Left cardiac atrium (tissue), 4 donors: ENCODE data around the gene USP1. TPM values are rescaled to one million over a fixed set of nuclear protein-coding genes. Genes with fewer than 3 reads are reported as not detected.
A peak's percentile ranks its signal among the peaks of the same experiment; 100 is the strongest.

Source experiments
- ATAC-seq, 2 donors: fragments of 200-7000 bp; cut with Tn5 transposase; one replicate each; pipeline ENCODE4 v1.9.1; 2020; ENCODE audit warnings: mild to moderate bottlenecking in 2 of 2, moderate library complexity in 2 of 2
- DNase-seq: peaks from one replicate; pipeline ENCODE4 v3.0.0-alpha.2; 2020
- intact Hi-C, 2 donors: fragments of 100-400 bp; cut with DNase I; formaldehyde crosslinking; loops; one replicate each; pipeline versions ENCODE4 v1.14.1 to v1.15.1; 2022 to 2023
- total RNA-seq, 2 donors: library from RNA; stranded (reverse); fragmentation: NEBNext Ultra II Directional; extraction: Animal tissue kit (Norgen Biotek cat#: 25700); gene quantifications; one replicate each; pipeline ENCODE4 v1.2.1, GENCODE V29; 2021
- donor health status: DM: no; HTN: yes; CAD: no.
- donor health status: DM: no; HTN: yes; CAD: no; lungs with severe emphysema.
- donor health status: DM: yes; HTN: yes; CAD: no.
- donor health status: Dilated cardiomyopathy.

The USP1 gene
- total RNA-seq, 2 donors from 2014 or later: 15.2 to 15.5 TPM

DNA sequence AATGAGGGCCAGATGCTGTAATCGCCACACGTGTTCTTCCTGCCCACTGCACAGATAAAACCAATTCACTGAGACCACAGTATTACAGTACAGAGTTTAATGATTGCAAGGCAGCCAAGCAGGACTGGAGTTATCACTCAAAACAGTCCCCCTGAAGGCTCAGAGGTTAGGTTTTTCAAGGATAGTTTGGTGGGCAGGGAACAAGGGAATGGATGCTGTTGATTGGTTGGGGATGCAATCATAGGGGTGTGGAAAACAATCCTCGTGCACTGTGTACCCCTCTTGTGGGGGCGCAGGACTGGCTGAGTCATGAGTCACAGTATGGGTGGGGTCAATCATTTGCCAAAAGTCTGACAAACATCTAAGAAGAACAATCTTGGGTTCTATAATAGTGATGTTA lies 12.4 kb upstream of the USP1 start:
- DNase-seq (no peak), ATAC-seq (no peak)
- intact Hi-C loops: no loop called here

GRCh38 chr1:62425041-62425440 lies 11.8 kb upstream of the USP1 start:
- DNase-seq (no peak), ATAC-seq (no peak)
- intact Hi-C loops: no loop called here

GRCh38 chr1:62426237-62426636 lies 10.6 kb upstream of the USP1 start:
- ATAC-seq (no peak), DNase-seq (no peak)
- intact Hi-C loops: no loop called here

DNA sequence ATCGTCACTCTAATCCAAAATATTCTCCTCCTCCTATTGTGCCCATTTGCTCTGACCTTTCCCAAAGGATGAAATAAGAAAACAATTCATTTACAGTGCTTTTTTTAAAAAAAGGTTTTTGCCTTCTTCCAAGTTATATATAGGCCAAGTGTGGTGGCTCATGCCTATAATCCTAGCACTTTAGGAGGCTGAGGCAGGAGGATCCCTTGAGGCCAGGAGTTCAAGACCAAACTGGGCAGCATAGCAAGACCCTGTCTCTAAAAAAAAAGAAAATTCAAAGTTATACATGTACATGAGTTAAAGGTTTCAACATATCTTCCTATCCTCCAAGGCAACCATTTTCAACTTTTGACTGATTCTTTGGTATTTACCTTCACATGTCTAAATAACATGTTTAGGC lies 10.1 kb upstream of the USP1 start:
- no peak for ATAC-seq
- intact Hi-C loops: no loop called here
- no peak for DNase-seq

GRCh38 chr1:62428351-62428750 lies 8.5 kb upstream of the USP1 start:
- ATAC-seq: no peak
- intact Hi-C loops: no loop called here
- no peak for DNase-seq

DNA sequence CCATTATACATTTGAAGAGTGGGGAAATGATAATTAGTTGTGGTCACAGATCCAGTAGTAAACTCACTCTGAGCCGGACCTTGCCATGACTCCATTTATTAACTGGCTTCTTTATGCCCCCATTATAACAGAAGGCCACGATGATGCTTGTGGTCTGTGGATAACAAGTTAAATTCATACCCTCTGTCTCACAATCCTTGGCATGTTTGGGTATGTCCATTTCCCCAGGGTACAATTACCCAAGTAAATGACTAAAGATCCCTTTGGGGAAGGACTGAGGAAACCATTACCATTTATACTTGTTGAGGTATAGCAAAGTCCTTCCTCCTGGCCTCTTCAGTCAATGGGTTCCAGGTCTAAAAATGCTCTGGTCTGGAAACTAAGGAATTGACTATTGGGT lies 7.3 kb upstream of the USP1 start:
- intact Hi-C loops: no loop called here
- ATAC-seq (no peak), DNase-seq (no peak)

DNA sequence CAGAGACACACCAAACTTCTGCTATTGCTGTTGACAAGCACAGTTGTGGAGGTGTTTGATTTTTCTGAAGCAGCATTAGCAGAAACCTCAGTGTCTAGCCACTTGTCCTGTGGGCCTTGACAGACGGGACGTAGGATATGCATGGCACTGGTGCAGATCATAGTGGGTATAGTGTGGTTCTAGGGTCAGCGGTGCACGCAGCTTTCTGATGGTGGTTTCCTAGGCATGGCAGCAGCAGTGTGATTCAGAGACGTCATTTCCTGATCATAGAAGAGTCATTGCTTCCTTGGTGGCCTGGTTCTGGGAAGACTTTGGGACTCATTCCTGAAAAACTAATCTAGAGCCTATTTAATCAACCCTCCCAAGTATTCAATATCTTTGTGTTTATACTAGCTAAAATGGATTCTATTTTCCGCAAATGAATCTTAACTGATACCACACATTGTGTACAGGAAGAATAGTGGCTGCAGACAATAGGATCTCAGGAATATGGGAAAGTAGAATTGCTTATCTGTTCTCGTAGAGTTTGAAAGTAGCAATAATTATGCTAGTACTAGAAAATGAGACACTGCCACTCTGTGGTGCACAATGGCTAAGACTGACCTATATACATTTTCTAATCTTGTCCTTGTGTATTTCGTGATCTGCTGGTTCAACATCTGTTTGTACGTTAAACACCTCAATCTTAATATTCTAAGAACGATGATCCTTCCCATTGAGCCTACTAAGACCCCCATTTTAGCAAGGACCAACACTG lies 2.8 kb upstream of the USP1 start:
- DNase-seq: no peak
- intact Hi-C loops: no loop called here
- no peak for ATAC-seq

- intact Hi-C loops: no loop called here
- ATAC-seq (no peak), DNase-seq (no peak)
These were observed 2.2 kb upstream of the USP1 start for GRCh38 chr1:62434618-62435001.

DNA sequence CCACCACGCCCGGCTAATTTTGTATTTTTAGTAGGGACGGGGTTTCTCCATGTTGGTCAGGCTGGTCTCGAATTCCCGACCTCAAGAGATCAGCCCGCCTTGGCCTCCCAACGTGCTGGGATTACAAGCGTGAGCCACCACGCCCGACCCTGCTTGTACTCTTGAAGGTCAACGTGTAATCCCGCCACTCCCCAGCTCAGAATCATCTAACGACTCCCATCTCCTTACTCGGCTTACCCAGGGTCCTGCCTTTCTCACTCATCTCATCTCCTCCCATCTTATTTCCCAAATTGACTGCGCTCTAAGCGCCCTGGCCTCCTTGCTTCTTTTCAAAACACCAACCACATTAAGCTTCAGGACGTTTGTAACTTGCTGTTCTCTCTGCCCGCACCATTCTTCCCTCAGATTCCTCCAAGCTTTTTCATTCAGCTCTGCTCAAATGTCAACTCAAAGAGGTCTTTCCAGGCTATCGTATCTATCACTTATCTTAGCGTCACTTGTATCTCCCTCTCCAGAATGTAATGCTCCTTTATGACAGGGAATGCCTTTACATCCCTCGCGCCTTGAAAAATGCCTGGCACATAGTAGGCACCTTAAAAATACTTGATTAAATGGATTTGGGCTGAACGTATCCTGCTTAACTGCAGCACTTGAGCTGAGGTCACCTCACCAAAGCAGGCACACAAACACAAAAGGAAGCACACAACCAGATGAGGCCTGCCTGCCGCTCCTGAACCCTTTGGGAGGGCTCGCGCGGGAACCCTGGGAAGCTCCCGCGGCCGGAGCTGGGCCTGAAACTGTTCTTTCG lies 1.4 kb upstream of the USP1 start:
- intact Hi-C loops: no loop called here
- peak; percentile 35 for DNase-seq
- ATAC-seq: peak; percentile 7 to 37

GRCh38 chr1:62436039-62436465 lies 797 bp upstream of the USP1 start:
- intact Hi-C loops: no loop called here
- DNase-seq: peak; percentile 97
- peak; percentile 89 to 92 for ATAC-seq

DNA sequence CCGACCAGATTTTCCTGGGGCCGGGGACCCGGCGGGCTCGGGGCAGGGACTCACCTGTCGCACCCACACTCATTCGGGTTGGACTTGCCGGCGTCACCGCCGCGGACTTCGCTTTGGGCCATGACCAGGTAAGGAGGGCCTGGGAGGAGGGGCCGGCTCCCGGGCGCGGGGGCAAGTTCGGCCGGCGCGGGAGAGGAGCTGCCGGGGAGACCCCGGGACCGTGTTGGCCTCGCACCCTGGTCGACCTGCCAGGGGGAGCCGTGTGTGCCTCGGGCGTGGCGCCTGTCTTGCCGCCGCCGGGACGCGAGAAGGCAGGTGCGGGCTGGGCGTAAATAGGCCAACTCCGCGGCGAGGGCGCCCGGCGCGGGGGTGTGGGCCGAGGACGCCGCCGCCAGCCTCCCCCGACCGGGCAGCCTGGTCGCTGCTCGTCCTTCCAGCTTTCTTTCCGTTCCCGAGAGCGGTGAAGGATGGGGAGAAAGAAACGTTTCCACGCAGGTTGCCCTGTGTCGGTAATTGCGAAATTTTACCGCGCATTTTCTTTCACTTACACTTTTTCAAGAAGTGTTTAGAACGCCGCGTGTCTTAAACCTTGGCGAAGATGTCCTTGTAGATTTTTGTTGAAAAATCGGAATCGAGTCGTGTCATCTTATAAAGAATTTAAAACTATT lies 558 bp downstream of the USP1 start:
- ATAC-seq: peak; percentile 3 to 8

DNA sequence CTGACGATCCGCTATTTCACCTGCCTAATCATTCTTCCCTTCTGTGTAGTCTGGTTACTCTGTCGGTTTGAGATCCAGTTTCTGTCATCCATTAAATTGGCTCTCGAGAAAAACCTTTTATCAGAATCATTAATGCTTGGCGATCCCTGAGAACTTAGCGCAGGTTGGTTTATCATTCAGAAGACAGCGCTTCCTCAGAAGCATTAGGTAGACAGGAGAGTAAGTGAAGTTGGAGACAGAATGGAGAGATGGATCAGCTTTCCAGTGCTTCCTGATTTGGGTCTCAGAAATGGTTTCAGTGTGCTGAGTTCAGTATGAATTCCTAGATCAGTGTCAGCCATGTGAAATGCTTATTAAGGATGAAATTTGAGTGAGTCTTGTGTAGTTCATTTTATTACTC lies 1.3 kb downstream of the USP1 start:
- DNase-seq (no peak), ATAC-seq (no peak)
- intact Hi-C loops: no loop called here

More for the DNA sequence above, 558 bp downstream of the USP1 start:
- intact Hi-C loops: no loop called here
- no peak for DNase-seq

DNA sequence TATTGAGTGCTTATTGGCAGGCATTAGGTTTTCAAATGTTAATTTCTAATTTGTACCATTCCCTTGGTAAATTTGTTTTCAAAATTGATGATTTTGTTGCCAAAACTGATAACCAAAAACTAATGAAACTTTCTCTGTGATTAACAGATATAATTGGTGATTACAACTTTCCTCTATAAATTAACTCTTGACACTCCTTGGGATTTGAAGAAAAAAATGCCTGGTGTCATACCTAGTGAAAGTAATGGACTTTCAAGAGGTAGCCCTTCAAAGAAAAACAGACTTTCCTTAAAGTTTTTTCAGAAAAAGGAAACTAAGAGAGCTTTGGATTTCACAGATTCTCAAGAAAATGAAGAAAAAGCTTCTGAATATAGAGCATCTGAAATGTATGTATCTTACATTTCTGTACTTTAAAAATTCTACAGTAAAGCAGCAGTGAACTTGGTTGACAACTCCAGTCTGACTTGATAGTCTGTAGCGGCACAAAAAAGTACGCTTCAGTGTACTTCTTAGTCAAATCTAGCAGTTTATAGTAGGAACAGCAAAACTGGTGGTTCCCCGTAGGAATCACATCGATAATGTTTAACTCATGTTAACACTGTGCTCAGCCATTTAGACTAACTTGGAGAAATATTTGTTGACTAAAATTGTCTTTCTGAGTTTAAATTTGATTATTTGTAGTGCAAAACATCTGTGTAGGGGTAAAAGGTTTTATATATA lies 3.0 kb downstream of the USP1 start:
- intact Hi-C loops: no loop called here
- ATAC-seq: no peak
- DNase-seq: no peak

DNA sequence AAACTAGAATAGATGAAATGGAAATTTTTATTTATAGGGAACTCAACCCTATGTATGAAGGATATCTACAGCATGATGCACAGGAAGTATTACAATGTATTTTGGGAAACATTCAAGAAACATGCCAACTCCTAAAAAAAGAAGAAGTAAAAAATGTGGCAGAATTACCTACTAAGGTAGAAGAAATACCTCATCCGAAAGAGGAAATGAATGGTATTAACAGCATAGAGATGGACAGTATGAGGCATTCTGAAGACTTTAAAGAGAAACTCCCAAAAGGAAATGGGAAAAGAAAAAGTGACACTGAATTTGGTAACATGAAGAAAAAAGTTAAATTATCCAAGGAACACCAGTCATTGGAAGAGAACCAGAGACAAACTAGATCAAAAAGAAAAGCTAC lies 7.9 kb downstream of the USP1 start:
- intact Hi-C loops: no loop called here
- DNase-seq (no peak), ATAC-seq (no peak)

GRCh38 chr1:62448221-62448933 lies 11.5 kb downstream of the USP1 start:
- DNase-seq (no peak), ATAC-seq (no peak)
- intact Hi-C loops: no loop called here

- DNase-seq (no peak), ATAC-seq (no peak)
- intact Hi-C loops: no loop called here
These were observed 13.5 kb downstream of the USP1 start for GRCh38 chr1:62450301-62450700.

DNA sequence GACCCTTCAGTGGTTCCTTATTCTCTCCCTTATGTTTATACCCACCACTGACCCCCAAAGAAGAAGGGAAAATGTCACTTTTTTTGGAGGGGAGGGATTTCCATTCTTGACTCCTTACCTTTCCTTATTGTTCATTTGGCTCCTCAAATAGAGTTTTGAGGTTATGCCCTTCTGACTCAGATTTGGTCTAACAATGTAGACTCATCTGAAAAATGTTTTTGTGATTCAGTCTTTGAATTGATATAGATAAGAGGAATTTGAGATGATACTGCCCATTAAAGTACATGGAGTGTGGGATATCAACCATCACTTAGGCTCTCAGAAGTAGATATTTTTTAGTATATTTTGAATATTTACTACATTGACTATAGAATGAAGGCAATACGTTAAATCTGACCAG lies 16.1 kb downstream of the USP1 start:
- ATAC-seq (no peak), DNase-seq (no peak)
- intact Hi-C loops: no loop called here

- DNase-seq (no peak), ATAC-seq (no peak)
- intact Hi-C loops: no loop called here
These were observed 21.1 kb downstream of the USP1 start for GRCh38 chr1:62457955-62458354.

- no peak for ATAC-seq
- no peak for DNase-seq
- intact Hi-C loops: no loop called here
These were observed 25.5 kb downstream of the USP1 start for GRCh38 chr1:62462370-62462769.
